SW480 (cell line): ENCODE data around the gene RTTN.

Source experiments
- DNase-seq: peaks from one replicate; pipeline ENCODE4 v3.0.0-alpha.2; 2016; ENCODE audit warnings: low spot score

Gene RTTN

GRCh38 chr18:70207181-70207580 lies 1.7 kb upstream of the RTTN start:
- no peak for DNase-seq

GRCh38 chr18:70200286-70200685 lies 5.2 kb downstream of the RTTN start:
- DNase-seq, result no peak

- no peak for DNase-seq
Measured at GRCh38 chr18:70197844-70198243, 7.6 kb downstream of the RTTN start.

GRCh38 chr18:70197026-70197425 lies 8.5 kb downstream of the RTTN start:
- no peak for DNase-seq

GRCh38 chr18:70195852-70196434 lies 9.5 kb downstream of the RTTN start:
- DNase-seq, result peak; percentile 32

GRCh38 chr18:70195014-70195614 lies 10.4 kb downstream of the RTTN start:
- no peak for DNase-seq

- no peak for DNase-seq
Measured at GRCh38 chr18:70194227-70194890, 11.1 kb downstream of the RTTN start.

GRCh38 chr18:70190529-70190928 lies 15.0 kb downstream of the RTTN start:
- DNase-seq, result no peak

- DNase-seq, result no peak
Measured at GRCh38 chr18:70188113-70188512, 17.4 kb downstream of the RTTN start.

- no peak for DNase-seq
Measured at GRCh38 chr18:70183441-70183840, 22.0 kb downstream of the RTTN start.

- DNase-seq, result no peak
Measured at GRCh38 chr18:70182548-70182947, 22.9 kb downstream of the RTTN start.

- no peak for DNase-seq
Measured at GRCh38 chr18:70181725-70182124, 23.8 kb downstream of the RTTN start.

- DNase-seq, result peak; percentile 13
Measured at GRCh38 chr18:70181015-70181414, 24.5 kb downstream of the RTTN start.

GRCh38 chr18:70176537-70176936 lies 28.9 kb downstream of the RTTN start:
- DNase-seq, result no peak

GRCh38 chr18:70175216-70175615 lies 30.3 kb downstream of the RTTN start:
- DNase-seq, result no peak

- no peak for DNase-seq
Measured at GRCh38 chr18:70172225-70172624, 33.3 kb downstream of the RTTN start.

- no peak for DNase-seq
Measured at GRCh38 chr18:70169747-70170146, 35.7 kb downstream of the RTTN start.

- DNase-seq, result no peak
Measured at GRCh38 chr18:70166668-70167067, 38.8 kb downstream of the RTTN start.

GRCh38 chr18:70165936-70166335 lies 39.6 kb downstream of the RTTN start:
- no peak for DNase-seq

- DNase-seq, result no peak
Measured at GRCh38 chr18:70160073-70160678, 45.3 kb downstream of the RTTN start.

GRCh38 chr18:70158992-70159717 lies 46.3 kb downstream of the RTTN start:
- no peak for DNase-seq

GRCh38 chr18:70156886-70157285 lies 48.6 kb downstream of the RTTN start:
- DNase-seq, result no peak
